ENCODE data around the gene FANK1. TPM values are rescaled to one million over a fixed set of nuclear protein-coding genes. Genes with fewer than 3 reads are reported as not detected.
"Not testable (repeated sequence)": the region's sequence is repeated elsewhere in the genome, so short reads cannot be mapped to it uniquely, and the experiment has no call there.

Gene FANK1
- total RNA-seq, 1 experiment from 2014 or later, result 0.73 TPM

GRCh38 chr10:125911145-125911544 lies 14.8 kb downstream of the FANK1 start:
- CTCF ChIA-PET, result no interaction called here
- no TSS peak for BruUV-seq (replicated peaks)
- Histone ChIP-seq H3K27me3 (replicated peaks; ENCODE audit: control insufficient read depth, insufficient read depth, low read length) (no peaks in the 10 kb centered on the region), H3K4me3 (ENCODE audit: low read depth, low read length) (no peak overlapping the region), H3K4me1 (peaks cover 5% of the 10 kb centered on the region), H3K36me3 (ENCODE audit: control insufficient read depth, insufficient read depth, low read length) (no peaks in the 10 kb centered on the region), H3K9me3 (no peaks in the 10 kb centered on the region)
- no peak overlapping the region for H3K27ac Mint-ChIP-seq (ENCODE audit: unreplicated experiment)
- H3K36me3 Mint-ChIP-seq (ENCODE audit: insufficient read depth, unreplicated experiment), result no peaks in the 10 kb centered on the region
- no peaks in the 10 kb centered on the region for H3K27me3 Mint-ChIP-seq (ENCODE audit: insufficient read depth, unreplicated experiment)
- intact Hi-C loops (cut with micrococcal nuclease; ENCODE audit: unreplicated experiment), result no loop called here
- H3K4me1 Mint-ChIP-seq (ENCODE audit: low read depth, unreplicated experiment), result peaks cover 19% of the 10 kb centered on the region
- peak overlapping the region; percentile 50 for H3K4me3 Mint-ChIP-seq (ENCODE audit: unreplicated experiment)
- no peak for DNase-seq
- POLR2A ChIA-PET, result no interaction called here
- no peak for TF ChIP-seq CTCF (IDR thresholded peaks at IDR 0.05; ENCODE audit: insufficient read depth in 1 of 2, low read depth in 1 of 2, low read length in 1 of 2, severe bottlenecking in 1 of 2, unreplicated experiment in 1 of 2)
- H3K9me3 Mint-ChIP-seq (ENCODE audit: unreplicated experiment), result no peaks in the 10 kb centered on the region

DNA sequence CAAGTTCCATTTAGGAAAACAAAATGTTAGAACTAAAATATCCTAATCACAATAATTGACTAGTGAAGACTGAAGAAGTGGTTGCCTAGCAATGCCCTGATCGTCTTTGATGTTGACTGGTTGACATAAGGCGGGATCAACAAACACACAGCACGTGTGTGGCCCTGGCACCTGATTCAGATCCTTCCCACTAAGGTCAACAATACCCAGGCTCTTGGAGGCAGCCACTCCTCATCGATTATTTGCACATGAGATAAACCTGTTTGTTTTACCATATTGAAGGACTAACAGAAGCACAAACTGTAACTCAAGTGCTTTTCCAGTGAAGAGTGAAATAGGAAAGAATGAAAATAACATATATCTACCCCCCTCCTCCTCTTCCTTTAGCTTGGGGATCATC lies 15.6 kb downstream of the FANK1 start:
- Mint-ChIP-seq H3K36me3 (ENCODE audit: insufficient read depth, unreplicated experiment) (no peaks in the 10 kb centered on the region), H3K4me3 (ENCODE audit: unreplicated experiment) (peak overlapping the region; percentile 50), H3K27me3 (ENCODE audit: insufficient read depth, unreplicated experiment) (no peaks in the 10 kb centered on the region), H3K27ac (ENCODE audit: unreplicated experiment) (no peak overlapping the region), H3K9me3 (ENCODE audit: unreplicated experiment) (no peaks in the 10 kb centered on the region), H3K4me1 (ENCODE audit: low read depth, unreplicated experiment) (peaks cover 19% of the 10 kb centered on the region)
- H3K27me3 ChIP-seq (replicated peaks; ENCODE audit: control insufficient read depth, insufficient read depth, low read length), result no peaks in the 10 kb centered on the region
- ChIA-PET CTCF (no interaction called here), POLR2A (no interaction called here)
- DNase-seq, result peak; percentile 63 to 75
- BruUV-seq (replicated peaks), result no TSS peak
- intact Hi-C loops (cut with micrococcal nuclease; ENCODE audit: unreplicated experiment), result no loop called here
- no peak for TF ChIP-seq CTCF (IDR thresholded peaks at IDR 0.05; ENCODE audit: insufficient read depth in 1 of 2, low read depth in 1 of 2, low read length in 1 of 2, severe bottlenecking in 1 of 2, unreplicated experiment in 1 of 2)
- no peaks in the 10 kb centered on the region for H3K36me3 ChIP-seq (ENCODE audit: control insufficient read depth, insufficient read depth, low read length)
- no peak overlapping the region for H3K4me3 ChIP-seq (ENCODE audit: low read depth, low read length)
- H3K4me1 ChIP-seq, result peaks cover 5% of the 10 kb centered on the region
- H3K9me3 ChIP-seq, result no peaks in the 10 kb centered on the region

- H3K4me1 ChIP-seq; BruUV-seq (replicated peaks); H3K36me3 ChIP-seq (ENCODE audit: control insufficient read depth, insufficient read depth, low read length); H3K4me3 ChIP-seq (ENCODE audit: low read depth, low read length); POLR2A ChIA-PET; H3K9me3 Mint-ChIP-seq (ENCODE audit: unreplicated experiment); H3K36me3 Mint-ChIP-seq (ENCODE audit: insufficient read depth, unreplicated experiment); H3K4me3 Mint-ChIP-seq (ENCODE audit: unreplicated experiment); H3K27me3 ChIP-seq (replicated peaks; ENCODE audit: control insufficient read depth, insufficient read depth, low read length); H3K9me3 ChIP-seq; intact Hi-C loops (cut with micrococcal nuclease; ENCODE audit: unreplicated experiment); DNase-seq; H3K27ac Mint-ChIP-seq (ENCODE audit: unreplicated experiment); H3K27me3 Mint-ChIP-seq (ENCODE audit: insufficient read depth, unreplicated experiment); CTCF ChIA-PET: not testable (repeated sequence)
- peaks cover 19% of the 10 kb centered on the region for H3K4me1 Mint-ChIP-seq (ENCODE audit: low read depth, unreplicated experiment)
Measured at GRCh38 chr10:125913277-125913676, 16.9 kb downstream of the FANK1 start.

DNA sequence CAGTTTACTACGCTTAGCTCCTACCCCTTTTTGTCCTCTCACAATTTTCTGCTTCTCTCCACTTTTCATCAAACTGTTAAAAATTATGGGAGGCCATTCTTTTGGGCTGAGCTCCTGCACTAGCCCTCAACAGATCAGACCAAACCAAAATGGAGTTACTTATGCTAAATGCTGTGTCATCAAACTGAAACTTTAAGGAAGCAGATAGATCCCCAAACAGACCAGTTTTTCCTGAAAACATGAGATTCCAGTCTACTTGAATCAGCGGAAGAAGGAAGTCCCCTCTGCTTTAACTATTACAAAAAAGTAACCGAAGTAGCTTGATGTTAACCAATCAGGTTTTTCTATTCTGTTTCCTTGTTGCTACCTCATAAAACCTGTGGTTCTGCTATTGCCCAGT lies 20.6 kb downstream of the FANK1 start:
- no peaks in the 10 kb centered on the region for H3K36me3 Mint-ChIP-seq (ENCODE audit: insufficient read depth, unreplicated experiment)
- intact Hi-C loops (cut with micrococcal nuclease; ENCODE audit: unreplicated experiment), result no loop called here
- H3K4me3 Mint-ChIP-seq (ENCODE audit: unreplicated experiment), result no peak overlapping the region
- H3K4me1 Mint-ChIP-seq (ENCODE audit: low read depth, unreplicated experiment), result peaks cover 6% of the 10 kb centered on the region
- H3K36me3 ChIP-seq (ENCODE audit: control insufficient read depth, insufficient read depth, low read length), result no peaks in the 10 kb centered on the region
- no peaks in the 10 kb centered on the region for H3K9me3 ChIP-seq
- POLR2A ChIA-PET, result no interaction called here
- TF ChIP-seq CTCF (IDR thresholded peaks at IDR 0.05; ENCODE audit: insufficient read depth in 1 of 2, low read depth in 1 of 2, low read length in 1 of 2, severe bottlenecking in 1 of 2, unreplicated experiment in 1 of 2), result no peak
- no peak overlapping the region for H3K27ac Mint-ChIP-seq (ENCODE audit: unreplicated experiment)
- no peaks in the 10 kb centered on the region for H3K27me3 ChIP-seq (replicated peaks; ENCODE audit: control insufficient read depth, insufficient read depth, low read length)
- CTCF ChIA-PET, result no interaction called here
- BruUV-seq (replicated peaks), result no TSS peak
- no peaks in the 10 kb centered on the region for H3K27me3 Mint-ChIP-seq (ENCODE audit: insufficient read depth, unreplicated experiment)
- no peaks in the 10 kb centered on the region; the same call in 1 of the 2 replicates for H3K4me1 ChIP-seq
- no peak for DNase-seq
- no peaks in the 10 kb centered on the region for H3K9me3 Mint-ChIP-seq (ENCODE audit: unreplicated experiment)
- H3K4me3 ChIP-seq (ENCODE audit: low read depth, low read length), result no peak overlapping the region

DNA sequence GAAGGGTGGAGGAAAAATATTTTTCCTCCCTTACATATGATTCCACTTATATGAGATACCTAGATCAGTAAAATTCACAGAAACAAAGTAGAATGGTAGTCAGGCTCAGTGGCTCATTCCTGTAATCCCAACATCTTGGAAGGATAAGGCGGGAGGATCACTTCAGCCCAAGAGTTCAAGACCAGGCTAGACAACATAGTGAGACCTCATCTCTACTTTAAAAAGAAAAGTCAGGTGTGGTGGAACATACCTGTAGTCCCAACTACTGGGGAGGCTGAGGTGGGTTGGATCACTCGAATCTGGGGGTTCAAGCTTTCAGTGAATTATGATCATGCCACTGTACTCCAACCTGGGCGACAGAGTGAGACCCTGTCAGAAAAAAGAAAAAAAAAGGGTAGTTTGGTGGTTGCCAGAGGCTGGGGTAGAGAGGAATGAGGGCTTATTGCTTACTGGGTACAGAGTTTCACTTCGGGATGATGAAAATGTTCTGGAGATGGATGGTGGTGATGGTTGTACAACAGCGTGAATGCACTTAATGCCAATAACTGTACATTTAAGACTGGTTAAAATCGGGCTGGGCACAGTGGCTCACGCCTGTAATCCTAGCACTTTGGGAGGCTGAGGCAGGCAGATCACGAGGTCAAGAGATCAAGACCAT lies 21.5 kb downstream of the FANK1 start:
- H3K36me3 Mint-ChIP-seq (ENCODE audit: insufficient read depth, unreplicated experiment); H3K27me3 Mint-ChIP-seq (ENCODE audit: insufficient read depth, unreplicated experiment); H3K4me3 Mint-ChIP-seq (ENCODE audit: unreplicated experiment); H3K36me3 ChIP-seq (ENCODE audit: control insufficient read depth, insufficient read depth, low read length); DNase-seq; POLR2A ChIA-PET; H3K4me1 Mint-ChIP-seq (ENCODE audit: low read depth, unreplicated experiment); CTCF ChIA-PET; H3K9me3 Mint-ChIP-seq (ENCODE audit: unreplicated experiment); H3K9me3 ChIP-seq; H3K27ac Mint-ChIP-seq (ENCODE audit: unreplicated experiment); BruUV-seq (replicated peaks); H3K4me1 ChIP-seq; H3K4me3 ChIP-seq (ENCODE audit: low read depth, low read length); H3K27me3 ChIP-seq (replicated peaks; ENCODE audit: control insufficient read depth, insufficient read depth, low read length); intact Hi-C loops (cut with micrococcal nuclease; ENCODE audit: unreplicated experiment): not testable (repeated sequence)
